HG03064 (cell line): ENCODE results near the gene KATNB1.
"Not testable (repeated sequence)": the region's sequence is repeated elsewhere in the genome, so short reads cannot be mapped to it uniquely, and the experiment has no call there.

ENCODE experiments used
- ATAC-seq: cut with Tn5 transposase; IDR thresholded peaks from one replicate; pipeline ENCODE4 v1.9.1; 2021; ENCODE audit warnings: low read depth; ENCODE audit not compliant: unreplicated experiment

KATNB1 gene

DNA sequence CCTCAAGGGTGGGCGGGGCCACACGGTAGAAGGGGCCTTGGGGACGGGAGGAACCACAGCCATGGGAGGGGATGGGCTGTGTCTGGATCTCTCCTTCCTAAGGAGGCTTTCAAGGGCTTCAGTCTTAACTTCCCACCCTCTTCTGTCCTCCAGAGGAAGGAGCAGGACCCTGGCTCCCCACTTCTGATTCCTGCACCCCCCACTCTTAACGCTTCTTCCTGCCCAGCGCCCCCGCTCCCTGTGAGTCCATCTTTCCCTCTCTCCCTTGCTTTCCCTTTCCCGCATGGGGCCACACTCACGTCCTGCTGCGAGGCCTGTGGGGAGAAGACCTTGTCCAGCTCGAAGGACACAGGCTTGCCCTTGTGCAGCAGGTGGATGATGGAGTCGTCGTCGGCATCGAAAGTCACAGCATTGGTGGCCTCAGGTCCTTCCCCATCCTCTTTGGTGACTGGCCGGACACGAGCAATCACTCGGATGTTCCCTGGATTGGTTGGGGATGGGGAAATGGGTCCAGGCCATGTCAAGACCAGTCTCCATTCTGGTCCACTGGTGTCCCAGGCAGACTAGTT, 29.7 kb downstream of the KATNB1 start:
- no peak for ATAC-seq

DNA sequence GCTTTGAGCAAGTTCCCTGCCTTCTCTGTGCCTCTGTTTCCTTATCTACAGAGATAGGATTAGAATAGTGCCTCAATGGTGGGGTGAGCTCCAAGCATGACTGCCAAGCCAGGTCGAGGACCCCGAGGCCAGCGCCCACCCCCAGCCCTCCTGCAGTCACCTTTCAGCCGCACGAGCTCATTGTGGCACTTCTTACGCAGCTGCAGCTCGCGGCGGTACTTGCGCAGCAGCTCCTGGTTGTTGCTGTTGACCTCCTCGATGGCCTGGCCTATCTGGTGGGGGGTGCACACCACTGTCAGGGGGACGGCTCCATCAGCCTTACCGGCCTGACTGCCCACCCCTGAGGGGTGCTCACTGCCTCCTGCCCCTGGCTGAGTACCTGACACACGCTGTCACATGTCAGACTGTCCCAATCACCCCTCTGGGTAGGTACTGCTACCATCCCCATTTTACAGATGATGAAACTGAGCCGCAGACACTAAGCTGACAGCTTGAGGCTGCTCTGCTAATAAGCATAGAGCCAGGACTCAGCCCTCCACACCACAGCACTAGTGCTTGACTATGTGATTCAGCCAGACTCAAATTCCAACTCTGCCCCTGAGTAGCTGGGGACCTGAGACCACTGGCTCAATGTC, 31.3 kb downstream of the KATNB1 start:
- no peak for ATAC-seq

DNA sequence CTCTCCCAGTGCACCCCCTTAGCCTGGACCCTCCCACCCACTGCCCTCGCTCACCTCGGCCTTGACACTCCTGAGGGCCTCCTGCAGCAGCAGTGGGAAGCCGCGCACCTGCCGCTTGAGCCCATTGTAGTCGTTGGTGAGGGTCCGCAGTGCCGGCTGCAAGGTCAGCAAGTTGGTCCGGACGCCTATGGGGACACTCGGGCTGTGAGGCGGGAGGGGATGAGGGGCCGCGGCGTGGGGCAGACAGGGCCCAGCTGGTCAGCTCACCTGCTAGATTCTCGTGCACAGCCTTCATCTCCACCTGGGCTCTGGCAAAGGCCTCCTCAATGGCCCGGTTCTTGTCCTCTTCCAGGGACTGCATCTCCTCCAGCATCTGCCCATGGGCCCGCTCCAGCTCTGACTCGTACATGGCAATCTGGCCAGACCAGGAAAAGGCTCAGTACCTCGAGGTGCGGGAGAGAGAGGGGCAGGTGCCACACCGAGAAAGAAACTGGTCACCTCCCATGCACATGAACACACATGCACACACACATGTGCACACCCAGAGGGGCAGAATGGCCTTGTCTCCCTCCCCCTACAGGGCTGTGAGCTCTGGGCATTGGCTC, 34.1 kb downstream of the KATNB1 start:
- ATAC-seq, result no peak

DNA sequence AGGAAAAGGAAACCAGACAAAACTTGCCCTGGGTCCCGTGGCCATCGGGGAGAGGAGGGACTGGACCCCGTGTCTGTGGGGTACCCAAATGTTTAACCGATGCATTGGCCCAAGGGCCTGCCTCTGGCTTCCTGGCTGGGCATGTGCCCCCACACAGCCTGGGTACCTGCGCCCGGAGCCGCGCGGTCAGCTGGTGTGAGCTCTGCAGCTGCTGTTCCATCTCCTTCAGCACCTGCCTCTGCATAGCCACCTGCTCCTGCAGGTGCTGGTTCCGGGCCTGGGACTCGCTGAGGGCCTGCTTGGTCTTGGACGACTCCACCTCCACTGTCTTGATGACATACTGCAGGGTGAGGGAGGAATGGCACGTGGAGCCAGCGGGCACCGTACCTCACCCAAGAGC, 34.8 kb downstream of the KATNB1 start:
- ATAC-seq, result no peak

DNA sequence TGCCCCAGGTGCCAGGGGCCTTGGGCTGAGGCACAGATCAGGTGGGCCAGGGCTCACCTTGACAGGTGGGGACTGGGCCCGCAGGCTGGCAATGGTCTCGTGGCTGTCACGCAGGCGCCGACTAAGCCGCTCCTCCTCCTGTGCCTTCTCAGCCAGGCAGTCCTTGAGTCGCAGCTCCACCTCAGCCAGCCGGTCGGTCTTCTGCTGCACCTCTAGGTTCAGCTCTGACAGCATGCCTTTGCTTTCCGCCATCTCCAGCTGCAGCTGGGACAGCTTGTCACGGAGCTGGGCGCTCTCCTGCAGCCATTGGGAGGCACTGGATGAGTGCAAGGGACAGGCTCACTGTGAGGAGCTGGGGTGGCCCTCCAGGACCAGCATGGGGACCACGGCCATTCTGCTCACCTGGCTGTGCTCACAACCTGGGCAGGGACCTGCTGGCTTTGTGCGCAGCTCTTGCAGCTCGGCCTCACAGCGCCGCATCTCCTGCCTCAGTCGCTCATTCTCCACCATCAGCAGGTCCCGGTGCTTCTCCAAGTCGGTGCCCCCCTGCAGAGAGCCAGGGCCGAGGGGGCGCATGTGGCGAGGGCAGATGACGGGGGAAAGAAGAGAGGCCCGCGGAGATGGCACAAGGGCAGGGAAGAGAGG, 35.7 kb downstream of the KATNB1 start:
- no peak for ATAC-seq

DNA sequence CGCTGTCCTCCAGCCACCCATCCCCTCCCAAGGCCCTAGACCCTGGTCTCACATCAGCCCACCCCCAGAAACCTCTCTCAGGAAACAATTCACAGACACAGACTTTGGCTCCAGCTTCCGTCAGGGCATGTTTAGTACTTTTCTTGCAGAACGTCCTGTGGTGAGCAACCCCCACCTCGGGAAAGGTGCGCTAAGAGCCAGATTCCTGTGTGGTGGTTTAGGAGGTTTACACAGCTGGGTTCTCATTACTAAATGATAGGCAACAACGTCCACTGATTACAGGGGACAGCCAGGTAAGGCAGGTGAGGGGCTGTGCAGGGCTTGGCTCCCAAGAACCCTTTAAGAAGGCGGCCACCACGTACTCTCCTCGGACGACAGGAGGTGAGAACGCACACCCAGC, 37.4 kb downstream of the KATNB1 start:
- no peak for ATAC-seq

DNA sequence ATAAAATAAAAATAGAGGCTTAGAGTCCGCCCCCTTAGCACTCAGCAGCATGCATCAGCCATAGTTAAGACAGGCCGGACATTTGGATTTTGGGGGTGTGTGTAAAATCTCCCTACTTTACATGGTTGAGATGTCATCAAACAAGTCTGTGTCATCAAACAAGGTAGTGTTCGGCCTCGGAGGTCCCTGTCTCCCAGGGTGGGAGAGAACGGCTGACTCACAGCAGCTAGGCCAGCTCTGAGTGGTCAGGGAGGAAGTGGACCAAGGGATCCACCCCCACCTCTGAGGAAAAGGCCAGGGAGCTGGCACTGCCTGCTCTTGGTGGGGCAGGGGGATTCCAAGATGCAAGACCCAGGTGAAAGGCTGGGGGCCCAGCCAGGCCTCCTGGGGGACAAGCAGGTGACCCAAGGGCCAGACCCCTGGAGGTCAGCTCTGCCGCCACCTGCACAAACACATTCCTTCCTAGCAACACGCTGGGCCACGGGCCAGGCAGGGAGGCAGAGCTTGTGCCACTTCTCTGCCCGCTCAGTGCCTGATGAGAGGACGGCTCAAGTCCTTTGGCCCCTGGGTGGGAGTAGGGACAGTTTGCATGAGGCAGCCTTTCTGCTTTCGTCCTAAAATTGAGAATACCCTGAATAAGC, 38.2 kb downstream of the KATNB1 start:
- ATAC-seq, result no peak

DNA sequence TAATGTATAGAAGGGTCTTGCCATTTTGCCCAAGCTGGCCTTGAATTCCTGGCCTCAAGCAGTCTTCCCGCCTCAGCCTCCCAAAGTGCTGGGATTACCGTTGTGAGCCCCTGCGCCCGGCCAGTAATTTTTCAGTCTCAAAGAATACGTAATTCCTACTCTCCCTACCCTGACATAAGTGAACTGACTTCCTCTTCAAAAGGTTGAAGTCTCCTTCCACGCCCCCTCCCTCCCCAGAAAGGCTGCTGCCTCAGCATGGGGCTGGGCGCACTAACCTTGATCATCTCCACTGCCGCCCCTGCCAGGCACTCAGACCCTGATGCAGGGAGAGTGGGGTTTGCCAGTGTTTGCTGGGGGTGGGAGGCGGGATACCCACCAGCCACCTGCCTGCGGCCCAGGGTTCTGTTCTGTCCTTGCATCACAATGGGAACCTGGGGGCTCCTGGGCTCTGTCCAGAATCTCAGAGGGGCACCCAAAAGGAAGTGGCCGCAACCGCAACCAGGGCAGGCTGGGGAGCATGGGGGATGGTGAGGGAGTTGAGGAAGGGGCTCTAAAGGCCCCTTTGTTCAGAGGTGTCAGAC, 39.2 kb downstream of the KATNB1 start:
- ATAC-seq, result no peak

DNA sequence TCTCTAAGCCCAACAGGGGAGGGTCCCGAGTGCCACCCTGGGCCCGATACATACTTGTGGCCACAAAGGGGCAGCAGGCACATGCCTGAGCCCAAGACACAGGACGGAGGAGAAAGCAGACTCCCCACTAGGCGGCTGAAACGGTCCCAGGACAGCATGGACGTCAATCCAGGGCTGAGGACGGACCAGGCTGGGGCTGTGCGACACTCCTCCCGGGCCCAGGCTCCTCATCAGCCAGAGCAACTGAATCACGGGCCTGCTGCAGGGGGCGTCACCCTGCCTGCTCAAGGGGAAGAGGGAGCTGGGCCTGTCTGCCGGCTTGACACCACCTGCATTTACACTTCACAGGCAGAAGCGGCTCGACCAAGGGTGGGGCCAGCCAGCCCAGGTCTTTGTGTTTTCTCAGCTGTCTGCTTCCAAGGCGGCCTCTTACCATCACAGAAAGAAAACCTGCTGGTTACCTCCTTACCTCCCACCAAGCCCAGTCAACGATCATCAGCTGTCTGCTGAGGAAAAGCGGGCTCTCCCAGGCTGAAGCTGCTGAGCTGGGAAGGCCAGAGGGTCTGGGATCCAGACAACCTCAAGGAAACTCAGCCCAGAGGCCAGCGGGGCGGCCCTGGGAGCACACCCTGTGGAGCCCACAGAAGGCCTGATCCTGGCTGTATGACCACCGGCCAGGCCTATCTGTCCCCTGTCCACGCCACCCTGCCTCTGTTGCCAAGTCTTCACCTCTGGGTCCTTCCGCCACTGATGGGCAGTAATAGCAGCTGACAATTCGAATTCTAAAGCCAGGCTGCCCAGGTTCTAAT, 40.3 kb downstream of the KATNB1 start:
- no peak for ATAC-seq

DNA sequence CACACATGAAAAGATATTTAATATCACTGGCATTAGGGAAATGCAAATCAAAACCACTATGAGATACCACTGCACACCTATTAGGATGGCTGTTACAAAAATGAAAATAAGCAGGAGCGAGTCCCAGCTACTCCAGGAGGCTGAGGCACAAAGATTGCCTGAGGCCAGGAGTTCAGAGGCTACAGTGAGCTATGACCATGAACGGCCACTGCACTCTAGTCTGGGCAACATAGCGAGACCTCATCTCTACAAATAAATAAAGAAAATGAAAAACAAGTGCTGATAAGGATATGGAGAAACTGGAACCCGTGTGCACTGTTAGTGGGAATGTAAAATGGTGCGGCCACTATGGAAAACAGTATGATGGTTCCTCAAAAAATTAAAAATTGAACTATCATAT, 43.1 kb downstream of the KATNB1 start:
- ATAC-seq, result no peak

DNA sequence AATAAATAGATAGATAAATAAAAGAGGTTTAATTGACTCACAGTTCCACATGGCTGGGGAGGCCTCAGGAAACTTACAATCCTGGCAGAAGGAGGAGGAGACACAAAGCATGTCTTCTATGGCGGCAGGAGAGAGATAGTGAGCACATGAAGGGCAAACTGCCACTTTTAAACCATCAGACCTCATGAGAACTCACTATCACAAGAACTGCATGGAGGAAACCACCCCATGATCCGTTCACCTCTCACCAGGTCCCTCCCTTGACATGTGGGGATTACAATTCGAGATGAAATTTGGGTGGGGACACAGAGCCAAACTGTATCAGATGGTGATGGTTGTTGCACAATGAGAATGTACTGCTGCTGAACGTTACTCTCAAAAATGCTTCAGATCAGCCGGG, 44.3 kb downstream of the KATNB1 start:
- not testable (repeated sequence) for ATAC-seq

DNA sequence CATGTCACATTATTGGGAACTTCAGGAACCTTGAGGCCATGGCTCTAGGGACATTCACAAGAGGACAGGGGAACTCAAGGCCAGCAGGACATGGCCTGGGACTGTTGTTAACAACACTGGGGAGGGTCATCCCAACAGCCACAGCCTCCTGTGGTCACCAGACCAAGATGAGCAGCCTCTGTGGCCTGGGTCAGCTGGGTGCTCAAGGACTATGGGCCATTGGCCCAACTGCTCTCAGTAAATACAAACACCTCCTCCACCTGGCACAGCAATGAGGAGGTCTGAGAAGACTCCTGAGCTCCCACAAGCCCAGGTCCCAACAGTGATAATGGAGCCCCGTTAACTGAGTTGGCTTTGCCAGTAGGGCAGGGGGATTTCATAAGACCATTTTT, 45.8 kb downstream of the KATNB1 start:
- ATAC-seq, result no peak

DNA sequence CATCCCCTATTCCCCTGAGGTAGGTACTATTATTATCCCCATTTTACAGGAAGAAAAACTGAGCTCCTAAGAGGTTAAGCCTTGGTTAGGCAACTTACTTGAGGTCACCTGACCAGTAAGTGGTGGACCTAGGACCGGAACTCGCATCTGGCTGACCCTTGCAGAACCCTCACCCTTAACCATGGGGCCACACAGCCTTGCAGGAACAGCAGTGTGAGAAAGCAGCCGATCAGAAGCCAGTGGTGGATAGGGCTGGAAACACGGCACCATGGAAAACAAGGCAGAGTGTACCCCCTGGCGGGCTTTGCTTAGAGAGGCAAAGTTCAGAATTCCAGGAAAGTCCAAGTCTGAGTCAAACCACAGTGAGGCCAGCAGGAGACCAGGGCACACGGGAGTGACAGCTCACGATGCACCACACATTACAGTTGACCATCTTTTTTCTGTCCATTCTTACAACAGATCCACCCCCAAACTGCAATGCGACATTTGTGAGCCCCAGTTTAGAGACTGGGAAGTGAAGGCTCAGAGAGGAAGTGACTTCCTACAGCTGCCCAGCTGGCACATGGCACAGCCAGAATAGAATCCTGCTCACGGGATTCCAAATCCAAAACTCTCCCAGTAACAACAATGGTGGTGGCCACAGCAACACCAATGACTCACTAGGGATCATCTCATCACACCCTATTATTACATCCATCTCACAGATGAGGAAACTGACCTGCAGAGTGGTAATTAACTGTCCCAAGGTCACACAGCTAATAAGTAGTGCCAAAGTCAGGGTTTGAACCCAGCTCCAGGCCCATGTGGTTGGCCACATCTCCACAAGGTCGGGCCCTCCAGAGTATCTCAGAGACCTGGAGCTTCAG, 46.4 kb downstream of the KATNB1 start:
- no peak for ATAC-seq

DNA sequence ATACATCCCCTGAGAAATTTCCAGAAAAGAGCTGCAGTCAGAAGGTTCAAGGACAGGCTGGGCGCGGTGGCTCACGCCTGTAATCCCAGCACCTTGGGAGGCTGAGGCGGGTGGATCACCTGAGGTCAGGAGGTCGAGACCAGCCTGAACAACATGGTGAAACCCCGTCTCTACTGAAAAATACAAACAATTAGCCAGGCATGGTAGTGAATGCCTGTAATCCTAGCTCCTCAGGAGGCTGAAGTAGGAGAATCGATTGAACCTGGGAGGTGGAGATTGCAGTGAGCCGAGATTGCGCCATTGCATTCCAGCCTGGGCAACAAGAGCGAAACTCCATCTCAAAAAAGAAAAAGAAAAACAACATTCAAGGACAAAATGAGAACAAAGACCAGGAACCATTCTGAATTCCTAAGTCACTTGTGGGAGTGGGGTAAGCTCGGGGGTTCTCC, 47.1 kb downstream of the KATNB1 start:
- ATAC-seq, result not testable (repeated sequence)

DNA sequence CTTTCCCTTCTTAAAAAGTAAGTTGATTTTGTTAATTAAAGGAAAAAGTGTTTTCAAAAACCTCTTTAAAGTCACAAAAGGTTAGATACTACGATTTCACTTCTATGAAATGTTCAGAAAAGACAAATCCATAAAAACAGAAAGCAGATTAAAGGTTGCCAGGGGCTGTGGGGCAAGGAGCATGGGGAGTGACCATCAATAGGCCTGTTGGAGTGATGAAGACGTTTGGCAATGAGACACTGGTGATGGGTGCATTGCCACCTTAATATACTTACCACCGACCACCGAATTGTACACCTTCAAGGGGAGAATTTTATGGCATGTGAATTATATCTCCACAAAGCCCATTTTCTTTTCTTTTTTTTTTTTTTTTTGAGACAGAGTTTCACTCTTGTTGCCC, 47.5 kb downstream of the KATNB1 start:
- no peak for ATAC-seq

DNA sequence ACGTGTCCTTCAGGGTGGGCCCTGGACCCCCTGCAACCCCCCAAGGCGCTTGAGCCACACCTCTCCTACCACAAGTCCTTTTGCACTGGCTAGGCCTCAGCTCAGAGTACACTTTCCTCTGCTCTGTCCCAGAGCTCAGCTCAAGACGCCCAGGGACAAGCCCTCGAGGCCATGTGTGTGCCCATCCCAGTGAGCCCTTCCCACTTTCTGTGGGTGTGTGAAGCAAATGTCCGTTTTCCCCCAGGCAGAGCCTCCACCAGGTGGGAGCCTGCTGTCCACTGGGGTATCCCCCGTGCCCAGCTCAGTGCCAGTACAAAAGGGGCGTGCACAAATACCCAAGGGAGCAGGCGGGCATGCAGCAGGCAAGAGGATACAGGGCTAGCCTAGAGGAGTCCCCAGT, 48.3 kb downstream of the KATNB1 start:
- no peak for ATAC-seq

DNA sequence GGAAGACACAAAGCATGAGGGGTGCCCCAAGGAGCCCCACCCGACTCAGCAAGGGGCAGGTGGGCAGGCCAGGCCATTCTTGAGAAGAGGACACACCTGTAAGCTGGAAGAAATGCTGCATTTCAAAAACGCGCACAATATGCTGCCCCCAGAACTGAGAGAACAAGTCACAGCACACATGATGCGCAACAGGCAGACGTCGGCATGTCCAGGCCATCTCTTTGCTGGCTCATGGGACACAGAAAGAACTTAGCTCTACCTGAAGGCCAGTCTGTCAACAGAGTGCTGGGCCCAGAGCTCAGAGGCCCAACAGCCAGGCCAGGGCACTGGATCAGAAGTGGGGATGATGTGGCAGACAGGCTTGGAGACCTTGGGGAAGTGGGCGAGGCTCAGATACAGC, 48.8 kb downstream of the KATNB1 start:
- no peak for ATAC-seq

DNA sequence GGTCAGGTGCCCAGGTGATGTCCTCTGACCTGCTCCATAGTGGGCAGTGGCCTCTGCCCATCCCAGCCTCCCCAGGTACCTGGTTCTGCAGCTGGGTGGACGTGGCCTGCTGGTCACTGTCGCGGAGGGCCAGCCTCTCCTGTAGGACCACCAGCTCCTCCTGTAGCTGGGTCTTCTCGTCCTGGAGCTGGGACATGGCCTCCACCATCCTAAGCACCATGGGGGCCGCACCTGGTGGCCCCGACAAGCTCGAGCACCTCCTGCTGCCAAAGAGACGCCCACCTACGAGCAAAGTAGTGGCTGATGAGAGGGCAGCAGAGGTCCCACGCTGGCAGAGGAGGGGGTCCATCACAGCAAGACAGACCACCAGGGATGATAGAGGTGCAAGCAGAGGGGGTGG, 49.8 kb downstream of the KATNB1 start:
- no peak for ATAC-seq

DNA sequence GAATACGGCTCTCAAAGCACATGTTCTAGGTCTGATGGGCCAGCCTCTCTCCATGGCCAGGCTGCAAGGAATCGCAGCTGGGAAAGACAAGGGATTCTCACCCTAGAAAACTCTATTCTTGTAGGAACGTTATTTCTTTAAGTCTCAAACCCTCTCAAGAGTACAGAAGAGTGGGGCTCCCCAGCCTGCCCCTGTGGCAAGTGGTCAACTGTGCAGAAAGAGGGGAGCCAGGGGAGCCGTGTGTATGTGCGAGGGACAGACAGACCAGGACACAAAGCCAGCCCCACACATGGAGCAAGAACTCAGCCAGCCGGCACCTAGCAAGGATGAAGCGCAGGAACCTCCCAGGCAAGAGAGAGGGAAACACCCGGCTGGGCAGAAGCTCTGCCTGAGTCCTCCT, 50.4 kb downstream of the KATNB1 start:
- ATAC-seq, result no peak
